GM10248 (cell line): ENCODE data around the gene PPM1J.

ENCODE experiments used
- CTCF ChIA-PET: fragments of 300-600 bp; sonication (Branson Sonifier 250); formaldehyde crosslinking; extraction: SDS; loops from one replicate; lab custom pipeline; 2021; ENCODE audit warnings: antibody characterized with exemption; lab: Yijun Ruan, JAX
- POLR2A ChIA-PET: fragments of 350-650 bp; sonication (Branson Sonifier 250); formaldehyde crosslinking; extraction: SDS; loops from one replicate; lab custom pipeline; 2020; ENCODE audit warnings: antibody characterized with exemption; lab: Yijun Ruan, JAX
- DNase-seq: peaks from one replicate; pipeline ENCODE4 v3.0.0; 2012; ENCODE audit errors: extremely low spot score
- TF ChIP-seq, protein P1 (sequence below): IDR thresholded peaks from 2 replicates; pipeline ENCODE4 v1.5.1; 2012; ENCODE audit warnings: mild to moderate bottlenecking, low read depth; ENCODE audit errors: extremely low read depth, missing control alignments, control extremely low read depth

Gene PPM1J

DNA sequence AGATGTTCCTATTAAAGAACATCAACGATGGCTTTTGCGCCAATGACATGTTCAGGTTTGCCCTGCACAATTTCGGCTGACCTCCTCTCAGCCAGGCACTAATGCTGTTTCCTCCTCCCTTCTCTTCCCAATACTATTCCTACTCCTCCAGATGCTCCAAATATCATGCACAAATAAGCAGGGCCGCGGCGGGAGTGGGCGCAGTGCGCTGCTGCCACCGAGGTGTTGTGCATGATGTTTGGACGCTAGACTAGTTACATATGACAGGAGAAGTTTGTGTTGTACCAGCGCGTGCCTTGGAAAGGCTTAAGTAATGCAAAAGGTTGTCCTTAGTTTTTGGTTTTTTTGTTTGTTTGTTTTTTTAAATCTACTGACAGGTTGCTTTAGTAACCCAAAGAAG lies 33.3 kb upstream of the PPM1J start:
- TF ChIP-seq, protein P1, sequence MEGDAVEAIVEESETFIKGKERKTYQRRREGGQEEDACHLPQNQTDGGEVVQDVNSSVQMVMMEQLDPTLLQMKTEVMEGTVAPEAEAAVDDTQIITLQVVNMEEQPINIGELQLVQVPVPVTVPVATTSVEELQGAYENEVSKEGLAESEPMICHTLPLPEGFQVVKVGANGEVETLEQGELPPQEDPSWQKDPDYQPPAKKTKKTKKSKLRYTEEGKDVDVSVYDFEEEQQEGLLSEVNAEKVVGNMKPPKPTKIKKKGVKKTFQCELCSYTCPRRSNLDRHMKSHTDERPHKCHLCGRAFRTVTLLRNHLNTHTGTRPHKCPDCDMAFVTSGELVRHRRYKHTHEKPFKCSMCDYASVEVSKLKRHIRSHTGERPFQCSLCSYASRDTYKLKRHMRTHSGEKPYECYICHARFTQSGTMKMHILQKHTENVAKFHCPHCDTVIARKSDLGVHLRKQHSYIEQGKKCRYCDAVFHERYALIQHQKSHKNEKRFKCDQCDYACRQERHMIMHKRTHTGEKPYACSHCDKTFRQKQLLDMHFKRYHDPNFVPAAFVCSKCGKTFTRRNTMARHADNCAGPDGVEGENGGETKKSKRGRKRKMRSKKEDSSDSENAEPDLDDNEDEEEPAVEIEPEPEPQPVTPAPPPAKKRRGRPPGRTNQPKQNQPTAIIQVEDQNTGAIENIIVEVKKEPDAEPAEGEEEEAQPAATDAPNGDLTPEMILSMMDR, result no peak
- ChIA-PET CTCF (interaction anchor here (2.2 kb wide), 1 partner anchor 29 kb away, joined by 11 read pairs; a partner anchor contains a TSS), POLR2A (no interaction called here)
- no peak for DNase-seq

DNA sequence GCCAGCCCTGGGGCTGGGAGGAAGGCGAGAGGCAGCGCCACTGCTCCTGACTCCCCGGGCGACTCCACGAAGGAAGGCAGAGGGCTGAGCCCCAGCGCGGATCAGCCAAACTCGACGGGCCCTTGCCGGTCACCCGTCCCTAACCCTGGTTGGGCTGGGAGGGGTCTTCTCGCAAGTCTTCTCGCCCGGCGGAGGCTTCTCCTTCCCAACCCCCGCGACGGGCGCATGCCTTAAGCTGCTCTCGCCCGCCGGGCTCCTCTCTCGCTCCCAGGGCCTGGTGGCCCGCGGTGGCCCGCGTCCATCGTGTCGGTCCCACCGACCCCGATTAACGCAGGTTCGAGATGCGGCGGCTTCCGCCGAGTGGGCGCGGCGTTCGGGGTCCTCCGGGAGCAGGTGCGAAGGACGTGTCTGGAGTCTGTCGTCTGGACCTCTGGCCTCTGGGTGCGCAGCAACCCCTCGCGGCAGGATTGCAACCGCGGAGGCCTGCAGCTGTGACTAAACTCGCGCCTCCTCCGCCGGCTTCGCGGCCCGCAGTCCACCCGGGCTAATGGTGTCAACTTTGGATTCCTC lies 29.0 kb upstream of the PPM1J start:
- POLR2A ChIA-PET, result no interaction called here

DNA sequence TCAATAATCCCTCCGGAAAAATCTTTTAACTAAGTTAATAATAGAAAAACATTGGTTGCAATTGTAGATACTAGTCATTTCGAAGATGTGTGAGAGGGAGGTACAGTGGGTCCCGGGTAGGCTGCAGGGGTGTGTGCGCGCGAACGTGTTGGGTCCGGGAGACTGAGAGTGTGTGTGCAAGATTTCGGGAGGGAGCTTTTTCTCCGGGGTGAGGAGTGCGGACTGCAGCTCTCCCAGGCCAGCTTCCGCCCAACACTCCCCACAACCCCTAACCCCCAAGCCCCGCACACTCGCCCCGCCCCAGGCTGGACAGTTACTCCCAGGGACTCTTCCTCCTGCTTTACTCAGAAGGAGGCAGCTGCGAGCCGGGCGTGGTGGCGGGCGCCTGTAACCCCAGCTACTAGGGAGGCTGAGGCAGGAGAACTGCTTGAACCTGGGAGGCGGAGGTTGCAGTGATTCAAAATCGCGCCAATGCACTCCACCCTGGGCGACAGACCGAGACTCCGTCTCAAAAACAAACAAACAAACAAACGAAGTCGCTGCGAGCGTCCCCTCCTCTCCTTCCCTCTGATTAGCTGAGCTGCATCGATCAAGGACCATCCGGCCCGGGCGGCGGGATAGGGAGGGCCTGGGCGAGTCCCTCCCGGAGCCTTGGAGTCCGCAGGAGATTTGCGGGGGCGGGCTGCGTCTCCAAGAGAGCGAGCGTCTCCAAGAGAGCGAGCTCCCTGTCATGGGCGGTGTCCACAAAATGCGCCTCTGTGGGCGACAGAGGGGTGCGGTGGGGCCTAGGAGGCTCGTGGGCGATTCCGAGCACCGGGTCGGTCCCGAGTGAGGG lies 28.3 kb upstream of the PPM1J start:
- no peak for DNase-seq
- TF ChIP-seq, protein P1, result no peak
- ChIA-PET POLR2A (no interaction called here), CTCF (interaction anchor here (0.8 to 2.7 kb wide), 4 partner anchors 19 to 60 kb away, joined by 3 to 8 read pairs (median 5); partner anchors contain the start of gene PPM1J)

More for the DNA sequence above, 29.0 kb upstream of the PPM1J start:
- CTCF ChIA-PET, result interaction anchor here (1.3 to 2.7 kb wide), 4 partner anchors 9 to 60 kb away, joined by 4 to 8 read pairs (median 5); partner anchors contain the start of gene PPM1J
- no peak for DNase-seq
- TF ChIP-seq, protein P1, result no peak

DNA sequence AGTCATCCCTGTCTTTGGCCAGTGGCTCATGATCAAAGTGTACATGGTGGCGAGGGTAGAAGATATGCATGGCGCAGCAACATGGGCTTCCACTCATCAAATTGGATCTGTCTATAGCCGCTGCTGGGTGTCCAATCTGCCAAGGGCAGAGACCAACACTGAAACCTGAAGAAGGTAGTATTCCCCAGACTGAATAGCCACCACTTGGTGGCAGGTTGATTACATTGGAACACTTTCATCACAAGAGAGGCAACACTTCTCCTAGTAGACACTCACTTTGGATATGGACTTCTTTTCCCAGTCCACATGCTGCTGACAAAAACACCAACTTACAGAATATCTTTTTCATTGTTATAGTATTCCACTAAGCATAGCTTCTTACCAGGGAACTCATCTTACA lies 22.4 kb upstream of the PPM1J start:
- ChIA-PET CTCF (interaction anchor here (0.9 to 1.5 kb wide), 4 partner anchors 11 to 22 kb away, joined by 3 to 5 read pairs (median 4); partner anchors contain the start of gene PPM1J), POLR2A (no interaction called here)
- DNase-seq, result no peak
- TF ChIP-seq, protein P1, result no peak

DNA sequence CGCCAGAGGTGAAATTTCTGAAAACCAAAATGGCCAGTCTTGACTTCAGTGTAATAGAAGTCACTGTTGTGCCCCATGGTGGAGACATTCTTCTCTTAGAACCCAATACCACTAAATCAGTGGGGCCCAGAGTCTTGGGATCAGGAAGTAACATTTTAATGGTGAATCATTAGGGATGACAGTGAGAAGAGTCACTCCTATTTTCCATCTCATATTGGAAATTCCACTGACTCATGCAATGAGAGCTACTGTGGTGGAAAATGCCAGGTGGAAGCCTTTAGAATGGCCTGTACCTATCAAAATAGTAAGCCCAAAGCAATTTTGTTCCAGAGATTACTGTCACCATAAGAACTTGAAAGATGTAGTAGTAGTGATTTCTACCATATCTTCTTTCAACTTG lies 20.6 kb upstream of the PPM1J start:
- TF ChIP-seq, protein P1, result no peak
- DNase-seq, result no peak
- ChIA-PET CTCF (interaction anchor here (3.1 kb wide), 1 partner anchor 69 kb away, joined by 14 read pairs; no protein-coding TSS in a partner anchor), POLR2A (interaction anchor here (0.7 kb wide), 1 partner anchor 1018 kb away, joined by 5 read pairs; no protein-coding TSS in a partner anchor)

DNA sequence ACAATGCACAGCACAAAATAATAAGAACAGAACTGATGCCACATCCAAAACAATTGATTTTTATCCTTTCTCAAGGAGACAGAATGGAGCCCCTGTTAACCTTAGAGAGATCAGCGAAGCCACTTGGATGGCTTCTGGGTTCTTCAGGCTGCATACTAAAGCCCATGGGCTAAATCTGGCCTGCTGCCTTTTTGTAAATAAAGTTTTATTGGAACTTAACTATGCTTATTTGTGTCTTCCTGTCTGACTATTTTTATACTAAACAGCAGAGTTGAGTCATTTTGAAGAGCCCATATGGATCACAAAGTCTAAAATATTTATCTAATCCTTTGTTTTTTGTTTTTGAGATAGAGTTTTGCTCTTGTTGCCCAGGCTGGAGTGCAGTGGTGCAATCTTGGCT lies 16.3 kb upstream of the PPM1J start:
- TF ChIP-seq, protein P1, result no peak
- DNase-seq, result no peak
- ChIA-PET CTCF (interaction anchor here (1.4 to 6.8 kb wide), 3 partner anchors 15 to 341 kb away, joined by 4 to 62 read pairs (median 13); partner anchors contain the start of gene PPM1J), POLR2A (no interaction called here)
